HepG2 (cell line): ENCODE data around the gene TULP4. TPM values are rescaled to one million over a fixed set of nuclear protein-coding genes. Genes with fewer than 3 reads are reported as not detected.

Experiments
- AHDC1 ChIP-seq: sonication (generic); formaldehyde crosslinking; IDR thresholded peaks from 2 replicates; pipeline ENCODE4 v1.5.1; 2020; ENCODE audit warnings: mild to moderate bottlenecking, missing genetic modification reagents, borderline replicate concordance
- ASH2L ChIP-seq: fragments of 300-600, 200-600 bp; sonication (generic); IDR thresholded peaks from 2 replicates; pipeline ENCODE4 v1.7.0; 2017; ENCODE audit warnings: low read depth, mild to moderate bottlenecking, moderate library complexity, mixed read lengths, low read length; ENCODE audit not compliant: insufficient read length
- CBX2 ChIP-seq, 2 experiments: fragments of 200-600 bp in 1 of 2; sonication (generic); formaldehyde crosslinking in 1 of 2; IDR thresholded peaks; 2 replicates each; pipeline versions ENCODE4 v1.7.0 to v1.8.1; 2018 to 2022; ENCODE audit warnings: low read depth in 2 of 2, low read length in 1 of 2, mild to moderate bottlenecking in 1 of 2, missing genetic modification reagents in 1 of 2
- ELF3 ChIP-seq: IDR thresholded peaks from 2 replicates; pipeline ENCODE4 v1.6.1; 2016; ENCODE audit warnings: missing genetic modification reagents, missing compliant biosample characterization
- RBFOX2 ChIP-seq: fragments of 200-400 bp; formaldehyde crosslinking; IDR thresholded peaks from 2 replicates; pipeline ENCODE4 v1.6.1; 2017; ENCODE audit warnings: low read depth, mild to moderate bottlenecking, low read length
- SAFB2 ChIP-seq: sonication (generic); formaldehyde crosslinking; IDR thresholded peaks from 2 replicates; pipeline ENCODE4 v1.5.1; 2020; ENCODE audit warnings: missing genetic modification reagents, low read depth, mild to moderate bottlenecking, borderline replicate concordance
- SIX4 ChIP-seq: sonication (generic); formaldehyde crosslinking; IDR thresholded peaks from 2 replicates; pipeline ENCODE4 v1.4.0; 2020; ENCODE audit warnings: missing genetic modification reagents
- TOPORS ChIP-seq: sonication (generic); formaldehyde crosslinking; IDR thresholded peaks from 2 replicates; pipeline ENCODE4 v1.8.0; 2023; ENCODE audit warnings: mild to moderate bottlenecking, missing genetic modification reagents
- YY1 ChIP-seq: IDR thresholded peaks from 2 replicates; pipeline ENCODE4 v1.6.1; 2011; ENCODE audit warnings: low read length, low read depth, moderate library complexity, mild to moderate bottlenecking; ENCODE audit not compliant: insufficient read depth, insufficient replicate concordance
- ZBTB2 ChIP-seq: sonication (generic); formaldehyde crosslinking; IDR thresholded peaks from 2 replicates; pipeline ENCODE4 v1.8.0; 2022; ENCODE audit warnings: low read depth, missing genetic modification reagents
- ZFX ChIP-seq: sonication (generic); formaldehyde crosslinking; IDR thresholded peaks from 2 replicates; pipeline ENCODE4 v1.4.0; 2020; ENCODE audit warnings: mild to moderate bottlenecking, low read depth, missing genetic modification reagents, moderate library complexity
- ZNF451 ChIP-seq: sonication (generic); formaldehyde crosslinking; IDR thresholded peaks from 2 replicates; pipeline ENCODE4 v1.5.0; 2020; ENCODE audit warnings: mild to moderate bottlenecking, missing genetic modification reagents
- ZNF513 ChIP-seq: sonication (generic); formaldehyde crosslinking; conservative IDR thresholded peaks from 2 replicates; pipeline ENCODE4 v1.5.0; 2020; ENCODE audit warnings: missing genetic modification reagents
- ZNF678 ChIP-seq: sonication (generic); formaldehyde crosslinking; IDR thresholded peaks from 2 replicates; pipeline ENCODE4 v1.4.0; 2020; ENCODE audit warnings: mild to moderate bottlenecking, missing genetic modification reagents
- ZNF800 ChIP-seq: sonication (generic); formaldehyde crosslinking; IDR thresholded peaks from 2 replicates; pipeline ENCODE4 v1.4.0; 2020; ENCODE audit warnings: missing genetic modification reagents
- ZSCAN12 ChIP-seq: sonication (generic); formaldehyde crosslinking; IDR thresholded peaks from 2 replicates; pipeline ENCODE4 v1.9.0; 2021; ENCODE audit warnings: mild to moderate bottlenecking, missing genetic modification reagents
- polyA plus RNA-seq, 8 experiments: library from polyadenylated mRNA; depleted of rRNA in 3 of 8; stranded (reverse) in 7 of 8; unstranded in 1 of 8; fragments of >200 nt; fragmentation: Illumina TruSeq in 4 of 8; extraction: Trizol in 4 of 8; gene quantifications; 2 replicates each; pipeline versions ENCODE4 v1.2.1 to v1.2.3, GENCODE V29; 2011 to 2016; ENCODE audit warnings: low read depth in 4 of 8, missing spikeins in 1 of 8, mixed read lengths in 1 of 8; ENCODE audit not compliant: insufficient read depth in 1 of 8
- total RNA-seq, 5 experiments: library from RNA; depleted of rRNA; stranded (reverse); fragments of >200 nt; fragmentation: Illumina TruSeq; extraction: Trizol; gene quantifications; 2 replicates each; pipeline ENCODE4 v1.2.3, GENCODE V29; 2016; ENCODE audit warnings: low read depth in 1 of 5

Gene TULP4
- total and polyA plus RNA-seq, 2 of the 13 experiments (the other 11 are each of a cell fraction or from before 2014, with no cell fraction given), result 21.1 to 122 TPM

- TF ChIP-seq TOPORS (peak; percentile 40; the same call in 1 of the 2 replicates), ZNF451 (CRISPR knock-in tag) (no peak; the same call in 1 of the 2 replicates), ZFX (CRISPR knock-in tag) (peak; percentile 80), ZNF800 (CRISPR knock-in tag) (peak; percentile 40; the same call in 1 of the 2 replicates), YY1 (peak; percentile 45), CBX2 (IDR thresholded peaks at IDR 0.05; ENCODE audit: low read depth, low read length) (no peak), CBX2 (CRISPR knock-in tag; IDR thresholded peaks at IDR 0.05; ENCODE audit: low read depth) (0 out of 2 replicates have a peak, but pooled peaks have one; percentile 59), ASH2L (no peak), ZSCAN12 (CRISPR knock-in tag) (0 out of 2 replicates have a peak, but pooled peaks have one; percentile 64), SAFB2 (CRISPR knock-in tag) (peak; percentile 87), SIX4 (CRISPR knock-in tag) (peak; percentile 93), ZBTB2 (CRISPR knock-in tag) (peak; percentile 60; the same call in 1 of the 2 replicates), ELF3 (peak; percentile 69; the same call in 1 of the 2 replicates), AHDC1 (CRISPR knock-in tag) (no peak), ZNF513 (CRISPR knock-in tag) (no peak), RBFOX2 (peak; percentile 66; the same call in 1 of the 2 replicates), ZNF678 (no peak)
These were observed 224.9 kb downstream of the TULP4 start (continued) for GRCh38 chr6:158536891-158537798.
